GM10248 (cell line): Measurements from ENCODE around the gene MYL11.

Source experiments
- CTCF ChIA-PET: fragments of 300-600 bp; sonication (Branson Sonifier 250); formaldehyde crosslinking; extraction: SDS; loops from one replicate; lab custom pipeline; 2021; ENCODE audit warnings: antibody characterized with exemption; lab: Yijun Ruan, JAX
- POLR2A ChIA-PET: fragments of 350-650 bp; sonication (Branson Sonifier 250); formaldehyde crosslinking; extraction: SDS; loops from one replicate; lab custom pipeline; 2020; ENCODE audit warnings: antibody characterized with exemption; lab: Yijun Ruan, JAX
- DNase-seq: peaks from one replicate; pipeline ENCODE4 v3.0.0; 2012; ENCODE audit errors: extremely low spot score
- TF ChIP-seq, protein P1 (sequence below): IDR thresholded peaks from 2 replicates; pipeline ENCODE4 v1.5.1; 2012; ENCODE audit warnings: mild to moderate bottlenecking, low read depth; ENCODE audit errors: extremely low read depth, missing control alignments, control extremely low read depth

Gene MYL11

DNA sequence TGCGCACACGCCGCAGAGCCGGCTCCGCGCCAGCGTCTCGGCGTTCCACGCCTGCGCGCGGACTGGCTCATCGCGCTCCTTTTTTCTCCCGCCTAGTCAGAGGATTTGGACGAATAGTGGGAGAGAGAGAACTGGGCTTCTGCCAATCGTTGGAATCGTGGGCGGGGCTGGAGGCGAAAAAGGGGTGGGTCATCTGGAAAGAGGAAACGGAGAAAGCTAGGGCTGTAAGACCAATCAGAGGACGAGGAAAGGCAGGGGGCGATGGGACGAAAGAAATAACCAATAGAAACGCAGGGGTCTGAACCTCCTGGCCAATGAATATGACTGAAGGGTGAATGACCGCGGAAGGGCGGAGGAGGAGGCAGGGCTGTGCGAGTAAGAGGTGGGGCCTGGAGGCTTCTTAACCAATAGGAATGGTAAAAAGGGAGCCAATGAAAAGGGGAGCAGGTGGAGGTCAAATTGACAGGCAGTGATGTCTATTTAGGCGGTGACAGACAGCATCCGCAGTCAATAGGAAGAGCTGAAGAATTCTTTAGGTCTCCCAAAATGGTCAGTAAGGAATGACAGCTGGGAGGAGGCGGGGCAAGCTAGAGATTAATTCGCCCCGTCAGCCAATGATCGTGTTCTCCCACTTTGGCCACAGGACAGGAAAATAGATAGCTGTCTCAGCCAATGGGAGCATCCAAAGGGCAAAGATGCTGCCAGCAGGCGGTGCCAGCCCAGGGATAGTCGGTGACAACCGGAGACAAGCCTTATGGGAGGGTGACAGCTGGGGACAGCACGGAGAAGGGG lies 4.0 kb upstream of the MYL11 start, which contains the start of gene TBC1D10B:
Gene TBC1D10B (minus strand): TSS at position 39 of the 792 bp plus-strand sequence. CDS start 311 bp downstream, outside the sequence.
- ChIA-PET CTCF (interaction anchor here (0.7 to 1.9 kb wide), 20 partner anchors 10 to 323 kb away, joined by 3 to 15 read pairs (median 4); partner anchors contain the start of genes CD2BP2, DCTPP1, SEPTIN1 and TBX6), POLR2A (interaction anchor here (0.5 to 1.9 kb wide), 10 partner anchors 9 to 279 kb away, joined by 3 to 11 read pairs (median 4); partner anchors contain the start of genes CD2BP2, SEPTIN1 and TBX6)
- TF ChIP-seq, protein P1, sequence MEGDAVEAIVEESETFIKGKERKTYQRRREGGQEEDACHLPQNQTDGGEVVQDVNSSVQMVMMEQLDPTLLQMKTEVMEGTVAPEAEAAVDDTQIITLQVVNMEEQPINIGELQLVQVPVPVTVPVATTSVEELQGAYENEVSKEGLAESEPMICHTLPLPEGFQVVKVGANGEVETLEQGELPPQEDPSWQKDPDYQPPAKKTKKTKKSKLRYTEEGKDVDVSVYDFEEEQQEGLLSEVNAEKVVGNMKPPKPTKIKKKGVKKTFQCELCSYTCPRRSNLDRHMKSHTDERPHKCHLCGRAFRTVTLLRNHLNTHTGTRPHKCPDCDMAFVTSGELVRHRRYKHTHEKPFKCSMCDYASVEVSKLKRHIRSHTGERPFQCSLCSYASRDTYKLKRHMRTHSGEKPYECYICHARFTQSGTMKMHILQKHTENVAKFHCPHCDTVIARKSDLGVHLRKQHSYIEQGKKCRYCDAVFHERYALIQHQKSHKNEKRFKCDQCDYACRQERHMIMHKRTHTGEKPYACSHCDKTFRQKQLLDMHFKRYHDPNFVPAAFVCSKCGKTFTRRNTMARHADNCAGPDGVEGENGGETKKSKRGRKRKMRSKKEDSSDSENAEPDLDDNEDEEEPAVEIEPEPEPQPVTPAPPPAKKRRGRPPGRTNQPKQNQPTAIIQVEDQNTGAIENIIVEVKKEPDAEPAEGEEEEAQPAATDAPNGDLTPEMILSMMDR = no peak
- DNase-seq = peak; percentile 95

DNA sequence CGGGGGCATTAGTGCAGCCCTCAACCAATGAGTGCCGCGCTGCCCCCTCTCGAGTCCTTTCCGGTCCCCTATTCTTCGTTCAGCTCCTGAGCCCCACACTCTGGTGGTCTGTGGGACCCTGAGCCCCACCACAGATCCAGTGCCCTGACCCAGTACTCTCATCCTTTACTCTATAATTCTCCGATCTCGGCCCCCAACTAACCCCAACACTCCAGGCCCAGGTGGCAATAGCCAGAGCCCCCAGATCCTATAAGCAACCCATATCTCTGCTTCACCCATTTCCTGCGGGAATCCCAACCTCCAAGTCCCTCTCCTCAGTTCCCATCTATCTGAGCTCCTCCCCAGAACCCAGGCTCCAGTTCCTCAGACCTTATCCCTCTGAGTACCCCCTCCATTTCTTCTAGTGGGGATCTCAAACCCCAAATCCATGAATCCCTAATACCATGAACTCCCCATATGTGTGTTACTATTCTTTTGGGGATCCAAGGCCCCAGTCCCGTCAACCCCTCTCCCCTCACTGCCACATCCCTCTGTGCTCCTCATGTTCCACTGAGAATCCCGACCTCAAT lies 3.3 kb upstream of the MYL11 start:
- ChIA-PET POLR2A (interaction anchor here (0.5 to 1.9 kb wide), 8 partner anchors 8 to 279 kb away, joined by 3 to 11 read pairs (median 4); partner anchors contain the start of genes CD2BP2, SEPTIN1 and TBX6), CTCF (interaction anchor here (0.8 to 1.9 kb wide), 17 partner anchors 9 to 322 kb away, joined by 3 to 15 read pairs (median 4); partner anchors contain the start of genes CD2BP2, DCTPP1, SEPTIN1 and TBX6)
- no peak for DNase-seq
- TF ChIP-seq, protein P1 = no peak

DNA sequence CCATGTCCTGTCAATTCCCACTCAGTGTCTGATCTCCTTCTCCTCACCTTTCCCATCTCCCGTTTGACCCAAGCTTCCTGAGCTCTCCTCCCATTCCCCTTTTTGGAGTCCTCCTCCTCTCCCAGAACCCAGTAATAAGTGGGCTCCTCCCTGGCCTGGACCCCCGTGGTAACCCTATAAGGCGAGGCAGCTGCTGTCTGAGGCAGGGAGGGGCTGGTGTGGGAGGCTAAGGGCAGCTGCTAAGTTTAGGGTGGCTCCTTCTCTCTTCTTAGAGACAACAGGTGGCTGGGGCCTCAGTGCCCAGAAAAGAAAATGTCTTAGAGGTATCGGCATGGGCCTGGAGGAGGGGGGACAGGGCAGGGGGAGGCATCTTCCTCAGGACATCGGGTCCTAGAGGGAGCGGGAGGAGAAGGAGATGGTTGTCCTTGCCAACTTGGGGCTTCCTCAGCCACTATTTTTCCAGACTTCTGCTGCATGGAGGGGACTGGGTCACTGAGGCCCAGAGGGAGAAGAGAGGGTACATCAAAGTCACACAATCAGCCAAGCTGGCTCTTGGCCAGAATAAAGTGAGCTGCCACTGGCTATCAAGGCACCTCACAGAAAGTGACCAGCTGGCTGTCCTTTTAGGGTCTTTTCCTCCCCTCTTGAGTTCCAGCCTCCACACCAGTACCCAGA lies 2.4 kb upstream of the MYL11 start:
- no peak for DNase-seq
- ChIA-PET POLR2A (interaction anchor here (1.4 to 1.9 kb wide), 2 partner anchors 10 to 46 kb away, joined by 3 to 9 read pairs; partner anchors contain the start of gene SEPTIN1), CTCF (interaction anchor here (1.0 to 1.9 kb wide), 11 partner anchors 10 to 322 kb away, joined by 3 to 15 read pairs (median 6); partner anchors contain the start of genes CD2BP2, DCTPP1, SEPTIN1 and TBX6)
- TF ChIP-seq, protein P1 = no peak

DNA sequence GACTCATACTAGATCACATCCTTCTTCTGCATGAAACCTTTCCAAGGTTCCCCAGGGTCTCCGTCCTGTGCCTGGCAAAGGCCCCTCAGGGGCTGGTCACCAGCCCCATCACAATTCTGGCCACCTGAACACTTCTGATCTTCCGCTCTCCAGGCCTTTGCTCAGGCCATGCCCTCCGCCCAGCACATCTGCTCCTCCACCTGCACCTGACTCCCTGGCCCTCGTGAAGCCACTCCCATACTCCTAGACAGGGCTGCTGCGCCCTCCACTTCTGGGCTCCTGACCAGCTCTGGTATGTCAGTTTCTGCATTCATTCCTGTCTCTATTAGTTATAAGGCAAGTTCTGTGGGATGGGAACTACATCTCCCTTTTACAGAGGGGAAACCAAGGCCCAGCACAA lies 1.9 kb upstream of the MYL11 start:
- CTCF ChIA-PET = interaction anchor here (1.0 kb wide), 1 partner anchor 10 kb away, joined by 3 read pairs; the partner anchor contains the start of gene SEPTIN1
- TF ChIP-seq, protein P1 = no peak
- DNase-seq = no peak
- POLR2A ChIA-PET = no interaction called here

DNA sequence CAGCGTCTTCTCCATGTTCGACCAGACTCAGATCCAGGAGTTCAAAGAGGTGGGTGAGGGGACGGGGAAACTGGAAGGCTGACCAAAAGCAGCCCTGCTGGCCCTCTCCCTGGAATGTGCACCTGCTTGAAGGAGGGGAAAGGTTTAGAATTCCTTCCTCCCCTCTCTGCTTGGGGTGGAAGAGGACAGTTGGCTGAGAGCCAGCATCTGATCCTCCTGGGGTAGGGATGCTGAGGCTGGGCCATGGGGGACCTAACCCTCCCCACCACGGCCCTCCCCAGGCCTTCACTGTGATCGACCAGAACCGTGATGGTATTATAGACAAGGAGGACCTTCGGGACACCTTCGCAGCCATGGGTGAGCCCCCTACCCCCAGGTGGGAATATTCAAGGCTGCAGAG lies 1.3 kb downstream of the MYL11 start:
- TF ChIP-seq, protein P1 = no peak
- DNase-seq = no peak
- CTCF ChIA-PET = interaction anchor here (1.1 to 1.5 kb wide), 2 partner anchors 17 to 54 kb away, joined by 3 read pairs; partner anchors contain the start of gene DCTPP1
- POLR2A ChIA-PET = no interaction called here
